GM23248 (cell line): ENCODE measurements around the gene MIGA1. TPM values are rescaled to one million over a fixed set of nuclear protein-coding genes. Genes with fewer than 3 reads are reported as not detected.

ENCODE experiments used
- DNase-seq: peaks from one replicate; pipeline ENCODE4 v3.0.0-alpha.2; 2015
- H2AFZ ChIP-seq: fragments of 200-600 bp; sonication (generic); 2 replicates; pipeline ENCODE4 v1.6.1; 2016; ENCODE audit warnings: antibody characterized with exemption
- H3F3A ChIP-seq: fragments of 200-600 bp; sonication (generic); 2 replicates; pipeline ENCODE4 v1.6.1; 2016; ENCODE audit warnings: mild to moderate bottlenecking, antibody characterized with exemption, mixed run types; ENCODE audit not compliant: insufficient read depth
- H3K27ac ChIP-seq: fragments of 200-600 bp; sonication (generic); 2 replicates; pipeline ENCODE4 v1.5.1; 2016; ENCODE audit warnings: mild to moderate bottlenecking
- H3K27me3 ChIP-seq: fragments of 200-600 bp; sonication (generic); replicated peaks from 2 replicates; pipeline ENCODE4 v1.6.1; 2016; ENCODE audit warnings: mild to moderate bottlenecking; ENCODE audit not compliant: insufficient read depth
- H3K36me3 ChIP-seq: fragments of 200-600 bp; sonication (generic); 2 replicates; pipeline ENCODE4 v1.6.1; 2016; ENCODE audit warnings: low read depth, mild to moderate bottlenecking
- H3K4me1 ChIP-seq: fragments of 200-600 bp; sonication (generic); 2 replicates; pipeline ENCODE4 v1.6.1; 2016; ENCODE audit warnings: mild to moderate bottlenecking; ENCODE audit not compliant: insufficient read depth
- H3K4me2 ChIP-seq: fragments of 200-600 bp; sonication (generic); one replicate; pipeline ENCODE4 v1.6.1; 2016; ENCODE audit warnings: mild to moderate bottlenecking; ENCODE audit not compliant: unreplicated experiment
- H3K4me3 ChIP-seq: fragments of 200-600 bp; sonication (generic); 2 replicates; pipeline ENCODE4 v1.5.1; 2016; ENCODE audit warnings: mild to moderate bottlenecking
- H3K79me2 ChIP-seq: fragments of 200-600 bp; sonication (generic); 2 replicates; pipeline ENCODE4 v1.6.1; 2016; ENCODE audit warnings: mild to moderate bottlenecking; ENCODE audit not compliant: insufficient read depth
- H3K9ac ChIP-seq: fragments of 200-600 bp; sonication (generic); 2 replicates; pipeline ENCODE4 v1.6.1; 2016; ENCODE audit warnings: mild to moderate bottlenecking
- H3K9me2 ChIP-seq: fragments of 200-600 bp; sonication (generic); 2 replicates; pipeline ENCODE4 v1.6.1; 2016; ENCODE audit warnings: mixed run types, mild to moderate bottlenecking, moderate library complexity; ENCODE audit not compliant: insufficient read depth
- H3K9me3 ChIP-seq: fragments of 200-600 bp; sonication (generic); one replicate; pipeline ENCODE4 v1.6.1; 2017; ENCODE audit warnings: low read depth
- H4K20me1 ChIP-seq: fragments of 200-600 bp; sonication (generic); 2 replicates; pipeline ENCODE4 v1.6.0; 2016; ENCODE audit not compliant: insufficient read depth
- EZH2 ChIP-seq: fragments of 200-600 bp; sonication (generic); IDR thresholded peaks from 2 replicates; pipeline ENCODE4 v1.6.1; 2018; ENCODE audit warnings: antibody characterized with exemption, mild to moderate bottlenecking; ENCODE audit not compliant: insufficient read depth, poor library complexity, severe bottlenecking
- EZH2phosphoT487 ChIP-seq: fragments of 200-600 bp; sonication (generic); IDR thresholded peaks from 2 replicates; pipeline ENCODE4 v1.6.1; 2018; ENCODE audit warnings: antibody characterized with exemption, moderate library complexity, mild to moderate bottlenecking, low read depth; ENCODE audit not compliant: insufficient read depth
- WGBS, 2 experiments: methylation state at CpG; one replicate each; pipeline ENCODE4 v1.1.6; 2015 to 2017; ENCODE audit warnings: low lambda C conversion rate in 2 of 2, low coverage in 1 of 2; ENCODE audit errors: missing lambda C conversion rate in 2 of 2; 5-methylcytosine and 5-hydroxymethylcytosine counted together
- in situ Hi-C: fragments of 300-500 bp; cut with MboI; formaldehyde crosslinking; loops from 2 replicates; pipeline ENCODE4 v1.15.0; 2020
- polyA plus RNA-seq: library from polyadenylated mRNA; unstranded; fragments of >200 nt; fragmentation: Nextera tagmentation; extraction: Ambion mirVana; gene quantifications from 2 replicates; pipeline ENCODE4 v1.2.1, GENCODE V29; 2016
- total RNA-seq: library from RNA; depleted of rRNA; stranded (reverse); fragments of >200 nt; shearing (Covaris generic); gene quantifications from 2 replicates; pipeline ENCODE4 v1.2.3, GENCODE V29; 2014

The MIGA1 gene
- total and polyA plus RNA-seq, 2 experiments from 2014 or later, result 11.6 to 14.4 TPM

GRCh38 chr1:77874804-77875445, 95.5 kb downstream of the MIGA1 start:
- H3K4me2 ChIP-seq, result no peak overlapping the region
- H3K79me2 ChIP-seq, result peaks cover 9% of the 10 kb centered on the region; the same call in 1 of the 2 replicates
- no peaks in the 10 kb centered on the region for H3K27me3 ChIP-seq
- 0 out of 2 replicates have a peak, but pooled peaks cover 3% of the 10 kb centered on the region for H3K36me3 ChIP-seq
- H3F3A ChIP-seq, result peaks cover 6% of the 10 kb centered on the region
- no peaks in the 10 kb centered on the region for H3K9me2 ChIP-seq
- 94% methylated on average over 4 of the region's 4 CpGs for WGBS, 2 experiments
- H4K20me1 ChIP-seq, result no peaks in the 10 kb centered on the region
- TF ChIP-seq EZH2phosphoT487, result no peak
- TF ChIP-seq EZH2, result no peak
- H3K4me1 ChIP-seq, result peaks cover 21% of the 10 kb centered on the region
- H3K4me3 ChIP-seq, result no peak overlapping the region
- in situ Hi-C loops, result no loop called here
- no peak overlapping the region for H2AFZ ChIP-seq
- DNase-seq, result peak; percentile 77
- H3K9ac ChIP-seq, result no peak overlapping the region
- no peaks in the 10 kb centered on the region for H3K9me3 ChIP-seq
- H3K27ac ChIP-seq, result no peak overlapping the region; the same call in 1 of the 2 replicates

- Histone ChIP-seq H3K27me3 (no peaks in the 10 kb centered on the region), H4K20me1 (no peaks in the 10 kb centered on the region), H2AFZ (no peak overlapping the region), H3F3A (peaks cover 6% of the 10 kb centered on the region), H3K79me2 (peaks cover 9% of the 10 kb centered on the region; the same call in 1 of the 2 replicates), H3K9me3 (no peaks in the 10 kb centered on the region), H3K4me2 (no peak overlapping the region), H3K9me2 (no peaks in the 10 kb centered on the region), H3K9ac (no peak overlapping the region), H3K4me1 (peaks cover 21% of the 10 kb centered on the region), H3K27ac (no peak overlapping the region), H3K36me3 (0 out of 2 replicates have a peak, but pooled peaks cover 3% of the 10 kb centered on the region), H3K4me3 (no peak overlapping the region)
- WGBS, 2 experiments, result 76 to 79% methylated on average over 4 of the region's 4 CpGs
- in situ Hi-C loops, result no loop called here
- DNase-seq, result peak; percentile 49
- TF ChIP-seq EZH2 (no peak), EZH2phosphoT487 (no peak)
Observed at GRCh38 chr1:77876884-77877283, 97.4 kb downstream of the MIGA1 start.

GRCh38 chr1:77881061-77881460, 101.6 kb downstream of the MIGA1 start:
- in situ Hi-C loops, result no loop called here
- 0 out of 2 replicates have a peak, but pooled peaks cover 9% of the 10 kb centered on the region for H3K4me1 ChIP-seq
- no peak overlapping the region for H3K9ac ChIP-seq
- no peaks in the 10 kb centered on the region for H4K20me1 ChIP-seq
- TF ChIP-seq EZH2, result no peak
- TF ChIP-seq EZH2phosphoT487, result no peak
- no peak overlapping the region for H2AFZ ChIP-seq
- H3K27ac ChIP-seq, result no peak overlapping the region
- WGBS, 2 experiments, result 100% methylated on average over 1 of the region's 1 CpG
- H3K4me3 ChIP-seq, result no peak overlapping the region
- no peaks in the 10 kb centered on the region for H3K27me3 ChIP-seq
- no peaks in the 10 kb centered on the region for H3K9me3 ChIP-seq
- no peak for DNase-seq
- H3K4me2 ChIP-seq, result no peak overlapping the region
- peaks cover 35% of the 10 kb centered on the region for H3K79me2 ChIP-seq
- no peaks in the 10 kb centered on the region for H3K36me3 ChIP-seq
- no peaks in the 10 kb centered on the region for H3K9me2 ChIP-seq
- no peaks in the 10 kb centered on the region for H3F3A ChIP-seq

- H3K9ac ChIP-seq, result no peak overlapping the region
- H3K4me2 ChIP-seq, result no peak overlapping the region
- no peak for DNase-seq
- no peaks in the 10 kb centered on the region for H3K36me3 ChIP-seq
- no peaks in the 10 kb centered on the region for H4K20me1 ChIP-seq
- peaks cover 43% of the 10 kb centered on the region for H3K79me2 ChIP-seq
- H3F3A ChIP-seq, result peaks cover 2% of the 10 kb centered on the region; the same call in 1 of the 2 replicates
- 73 to 80% methylated on average over 2 of the region's 2 CpGs for WGBS, 2 experiments
- H2AFZ ChIP-seq, result no peak overlapping the region
- H3K9me3 ChIP-seq, result no peaks in the 10 kb centered on the region
- H3K4me1 ChIP-seq, result peaks cover 3% of the 10 kb centered on the region; the same call in 1 of the 2 replicates
- in situ Hi-C loops, result no loop called here
- no peak overlapping the region for H3K27ac ChIP-seq
- no peaks in the 10 kb centered on the region for H3K9me2 ChIP-seq
- no peak for TF ChIP-seq EZH2
- no peak for TF ChIP-seq EZH2phosphoT487
- no peak overlapping the region for H3K4me3 ChIP-seq
- H3K27me3 ChIP-seq, result no peaks in the 10 kb centered on the region
Observed at GRCh38 chr1:77882411-77882810, 103.0 kb downstream of the MIGA1 start.
